Astrocyte of the spinal cord (primary cell): ENCODE data around the gene CADM2.

Source experiments
- DNase-seq: peaks from one replicate; pipeline ENCODE4 v3.0.0; 2011; ENCODE audit warnings: low read depth, low spot score
- H3K4me3 ChIP-seq: 2 replicates; pipeline ENCODE4 v1.5.1; 2011; ENCODE audit warnings: low read depth, mild to moderate bottlenecking, low read length, moderate library complexity
- CTCF ChIP-seq: IDR thresholded peaks from 2 replicates; pipeline ENCODE4 v1.5.1; 2012; ENCODE audit warnings: low read depth, mild to moderate bottlenecking, low read length, inconsistent platforms
- in situ Hi-C: cut with HindIII; loops from 2 replicates; pipeline ENCODE4 v1.10.0; 2017; ENCODE audit warnings: low sequenced_read_pairs

The CADM2 gene

GRCh38 chr3:85481411-85482212, 522.8 kb downstream of the CADM2 start:
- H3K4me3 ChIP-seq, result no peak overlapping the region
- peak; percentile 19 for DNase-seq
- in situ Hi-C loops, result no loop called here
- TF ChIP-seq CTCF, result no peak

GRCh38 chr3:85482213-85482490, 523.4 kb downstream of the CADM2 start:
- no peak overlapping the region for H3K4me3 ChIP-seq
- TF ChIP-seq CTCF, result no peak
- in situ Hi-C loops, result no loop called here
- peak; percentile 15 for DNase-seq

GRCh38 chr3:85483986-85484385, 525.2 kb downstream of the CADM2 start:
- in situ Hi-C loops, result no loop called here
- no peak for DNase-seq
- TF ChIP-seq CTCF, result no peak

GRCh38 chr3:85487375-85487774, 528.6 kb downstream of the CADM2 start:
- no peak overlapping the region for H3K4me3 ChIP-seq
- DNase-seq, result no peak
- no peak for TF ChIP-seq CTCF
- in situ Hi-C loops, result no loop called here

More at GRCh38 chr3:85483986-85484385, 525.2 kb downstream of the CADM2 start:
- H3K4me3 ChIP-seq, result no peak overlapping the region

- in situ Hi-C loops, result no loop called here
- no peak for TF ChIP-seq CTCF
- DNase-seq, result no peak
- H3K4me3 ChIP-seq, result no peak overlapping the region
These were observed 536.8 kb downstream of the CADM2 start for GRCh38 chr3:85495602-85496001.

- DNase-seq, result no peak
- no peak for TF ChIP-seq CTCF
- no peak overlapping the region for H3K4me3 ChIP-seq
- in situ Hi-C loops, result no loop called here
These were observed 539.4 kb downstream of the CADM2 start for GRCh38 chr3:85498177-85498576.
